GM21367 (cell line): ENCODE data around the gene BRIP1.
"Not testable (repeated sequence)": the region's sequence is repeated elsewhere in the genome, so short reads cannot be mapped to it uniquely, and the experiment has no call there.

Experiments used
- ATAC-seq: cut with Tn5 transposase; IDR thresholded peaks from one replicate; pipeline ENCODE4 v1.9.1; 2021; ENCODE audit not compliant: unreplicated experiment

The BRIP1 gene

DNA sequence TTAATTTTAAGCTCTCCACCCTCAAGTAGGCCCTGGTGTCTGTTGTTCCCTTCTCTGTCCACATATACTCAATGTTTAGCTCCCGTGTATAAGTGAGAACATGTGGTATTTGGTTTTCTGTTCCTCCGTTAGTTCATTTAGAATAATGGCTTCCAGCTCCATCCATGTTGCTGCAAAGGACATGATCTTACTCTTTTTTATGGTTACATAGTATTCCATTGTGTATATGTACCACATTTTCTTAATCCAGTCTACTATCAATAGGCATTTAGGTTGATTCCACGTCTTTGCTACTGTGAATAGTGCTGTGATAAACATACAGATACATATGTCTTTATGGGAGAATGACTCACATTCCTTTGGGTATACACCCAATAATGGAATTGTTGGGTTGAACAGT lies 160.9 kb downstream of the BRIP1 start:
- ATAC-seq: no peak

DNA sequence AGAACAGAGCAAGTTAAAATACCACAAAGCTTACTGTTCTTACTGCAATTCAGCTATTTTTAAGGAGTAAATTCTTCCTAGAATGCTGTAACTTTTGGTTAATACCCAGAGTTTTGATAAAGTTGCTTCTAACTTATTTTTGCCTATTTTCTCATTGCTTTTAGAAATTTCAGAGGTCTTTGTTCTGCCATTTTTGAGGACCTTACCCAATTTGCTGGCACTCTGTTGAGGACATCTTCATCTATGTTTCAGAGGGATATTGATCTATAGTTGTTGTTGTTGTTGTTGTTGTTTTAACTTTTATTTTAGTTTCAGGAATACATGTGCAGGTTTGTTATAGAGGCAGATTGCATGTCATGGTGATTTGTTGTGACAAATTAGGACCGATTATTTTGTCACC lies 161.3 kb downstream of the BRIP1 start:
- no peak for ATAC-seq

DNA sequence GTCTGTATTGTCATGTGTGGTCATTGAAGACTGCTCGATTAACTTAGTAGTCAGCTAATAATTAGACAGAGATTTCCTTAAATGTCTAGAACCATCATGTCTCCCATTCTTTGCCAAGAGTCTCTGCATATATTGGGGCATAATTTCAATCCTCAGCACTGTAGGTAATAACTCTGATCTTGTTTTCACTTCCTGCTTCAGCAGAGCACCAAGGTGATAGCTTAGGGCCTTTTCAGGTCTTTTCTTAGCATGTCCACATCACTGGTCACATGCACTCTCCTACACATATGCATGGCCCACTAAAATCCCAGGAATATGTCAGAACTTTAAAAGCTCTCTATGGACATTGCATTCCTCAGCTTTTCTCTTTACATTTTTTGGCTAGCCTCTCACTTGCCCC lies 162.0 kb downstream of the BRIP1 start:
- ATAC-seq: no peak

DNA sequence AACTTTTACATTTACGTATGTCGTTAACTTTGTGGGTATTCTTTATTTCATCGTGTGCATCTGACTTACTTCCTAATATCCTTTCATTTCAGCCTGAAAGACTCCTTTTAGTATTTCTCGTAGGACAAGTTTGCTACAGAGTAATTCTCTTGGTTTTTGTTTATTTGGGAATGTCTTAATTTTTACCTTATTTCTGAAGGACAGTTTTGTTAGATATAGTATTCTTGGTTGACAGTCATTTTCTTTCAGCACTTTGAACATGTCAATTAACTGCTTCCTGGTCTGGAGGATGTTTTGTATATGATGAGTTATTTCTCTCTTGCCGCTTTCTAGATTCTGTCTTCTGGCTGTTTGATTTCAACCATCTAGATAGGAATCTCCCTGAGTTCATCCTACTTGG lies 163.1 kb downstream of the BRIP1 start:
- ATAC-seq: no peak

DNA sequence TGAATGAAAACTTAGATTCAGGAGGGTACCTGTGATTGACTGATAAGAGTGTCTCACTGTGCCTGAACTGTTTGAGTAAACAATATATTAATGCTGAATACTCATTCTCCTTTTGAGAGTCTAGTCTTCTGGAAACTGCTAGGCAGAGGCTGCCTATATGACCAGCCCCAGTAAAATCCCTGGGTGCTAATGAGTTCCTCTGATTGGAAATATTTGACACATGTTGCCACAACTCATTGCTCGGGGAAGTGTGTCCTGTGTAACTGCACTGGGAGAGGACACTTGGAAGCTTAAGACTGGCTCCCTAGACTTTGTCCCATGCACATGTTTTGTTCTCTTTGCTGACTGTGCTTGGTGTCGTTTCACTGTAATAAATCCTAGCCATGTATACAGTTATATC lies 163.6 kb downstream of the BRIP1 start:
- no peak for ATAC-seq

DNA sequence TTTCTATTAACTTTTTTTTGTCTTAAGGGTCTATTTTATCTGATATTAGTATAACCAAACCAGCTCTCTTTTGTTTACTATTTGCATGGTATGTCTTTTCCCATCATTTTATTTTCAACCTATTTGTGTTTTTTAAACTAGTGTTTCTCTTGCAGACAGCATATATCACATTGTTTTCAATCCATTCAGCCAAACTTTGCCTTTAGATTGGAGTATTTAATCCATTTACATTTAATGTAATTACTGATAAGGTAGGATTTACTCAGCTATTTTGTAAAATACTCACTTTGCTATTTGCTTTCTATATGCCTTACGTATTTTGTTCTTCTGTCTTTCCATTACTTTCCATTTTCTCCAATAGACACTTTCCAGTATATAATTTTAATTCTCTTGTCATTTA lies 164.3 kb downstream of the BRIP1 start:
- ATAC-seq: no peak

DNA sequence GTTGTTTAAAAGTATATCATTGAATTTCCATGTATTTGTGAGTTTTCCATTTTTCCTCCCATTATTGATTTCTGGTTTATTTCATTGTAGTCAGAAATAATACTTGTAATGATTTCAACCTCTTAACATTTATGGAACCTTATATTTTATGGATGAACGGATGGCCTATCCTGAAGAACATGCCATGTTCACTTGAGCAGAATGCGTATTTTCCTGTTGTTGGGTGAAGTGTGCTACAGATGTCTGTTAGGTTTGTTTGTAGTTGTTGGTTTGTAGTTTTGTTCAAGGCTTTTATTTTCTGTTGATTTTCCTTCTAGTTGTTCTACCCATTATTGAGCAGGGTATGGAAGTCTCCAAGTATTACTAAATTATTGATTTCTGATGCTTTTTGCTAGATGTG lies 165.1 kb downstream of the BRIP1 start:
- ATAC-seq: no peak

DNA sequence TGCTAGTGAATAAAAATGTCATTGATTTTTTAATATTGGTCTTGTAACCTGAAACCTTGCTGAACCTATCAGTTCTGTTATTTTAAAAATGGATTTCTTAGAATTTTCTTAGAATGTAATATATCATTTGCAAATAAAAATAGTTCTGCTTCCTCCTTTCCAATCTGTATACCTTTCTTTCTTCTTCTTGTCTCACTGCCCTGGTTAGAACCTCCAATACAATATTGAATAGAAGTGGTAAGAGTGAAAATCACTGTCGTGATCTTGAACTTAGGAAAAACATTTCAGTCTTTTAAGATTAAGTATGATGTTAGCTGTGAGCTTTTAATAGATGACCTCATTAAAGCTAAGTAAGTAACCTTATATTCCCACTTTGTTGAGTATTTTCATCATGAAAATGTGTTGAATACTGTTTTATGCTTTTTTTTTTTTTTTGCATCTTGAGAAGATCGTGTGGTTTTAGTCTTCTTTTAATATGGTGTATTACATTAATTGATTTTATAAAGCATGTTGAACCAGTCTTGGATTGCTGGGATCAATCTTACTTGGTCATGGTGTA lies 167.5 kb downstream of the BRIP1 start:
- no peak for ATAC-seq

DNA sequence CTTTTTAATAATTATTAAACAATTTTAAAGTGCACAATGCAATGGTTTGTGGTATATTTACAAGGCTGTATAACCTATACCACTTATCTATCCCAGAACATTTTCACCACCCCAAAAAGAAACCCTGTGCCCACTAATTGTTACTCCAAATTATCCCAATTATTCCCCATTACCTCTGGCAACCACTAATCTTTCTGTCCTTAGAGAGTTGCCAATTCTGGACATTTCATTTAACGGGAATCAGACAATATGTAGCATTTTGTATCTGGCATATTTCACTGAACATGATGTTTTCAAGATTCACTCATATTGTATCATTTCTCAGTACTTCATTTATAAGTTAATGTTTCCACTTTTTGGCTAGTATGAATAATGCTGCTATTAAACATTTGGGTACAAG lies 169.2 kb downstream of the BRIP1 start:
- ATAC-seq: no peak

DNA sequence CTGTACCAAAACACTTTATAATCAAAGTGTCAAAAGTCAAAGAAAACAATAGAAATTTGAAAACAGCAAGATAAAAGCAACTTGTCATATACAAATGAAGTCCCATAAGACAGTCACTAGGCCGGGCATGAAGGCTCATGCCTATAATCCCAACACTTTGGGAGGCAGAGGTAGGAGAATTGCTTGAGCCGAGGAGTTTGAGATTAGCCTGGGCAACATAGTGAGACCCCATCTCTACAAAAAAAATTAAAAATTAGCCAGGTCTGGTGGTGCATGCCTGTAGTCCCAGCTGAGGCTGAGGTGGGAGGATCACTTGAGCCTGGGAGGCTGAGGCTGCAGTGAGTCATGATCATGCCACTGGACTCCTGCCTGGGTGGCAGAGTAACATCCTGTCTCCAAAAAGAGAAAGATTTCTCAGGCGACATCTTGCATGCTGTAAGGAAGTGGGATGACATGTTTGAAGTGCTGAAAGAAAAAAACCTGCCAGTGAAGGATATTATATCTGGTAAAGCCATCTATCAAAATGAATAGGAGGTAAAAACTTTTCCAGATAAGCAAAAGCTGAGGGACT lies 173.6 kb downstream of the BRIP1 start:
- ATAC-seq: no peak

DNA sequence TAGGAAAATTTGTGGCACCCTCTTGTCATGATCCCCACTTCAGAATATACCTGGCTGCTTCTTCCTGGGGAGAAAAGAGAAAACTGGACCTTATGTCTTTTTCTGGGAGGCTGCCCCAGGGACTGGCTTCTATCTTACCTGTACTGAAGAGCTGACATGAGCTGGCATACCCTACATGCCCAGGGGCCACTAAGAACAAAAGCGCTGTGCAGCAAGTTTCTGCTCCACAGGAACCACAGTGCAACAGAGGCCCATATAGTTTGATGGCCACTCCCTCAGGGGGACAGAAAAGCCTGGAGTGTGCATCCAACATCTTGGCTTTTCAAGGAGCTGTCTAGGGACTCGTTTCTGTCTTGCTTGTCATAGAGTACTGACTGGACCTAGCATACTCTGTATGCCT lies 175.6 kb downstream of the BRIP1 start:
- ATAC-seq: no peak

DNA sequence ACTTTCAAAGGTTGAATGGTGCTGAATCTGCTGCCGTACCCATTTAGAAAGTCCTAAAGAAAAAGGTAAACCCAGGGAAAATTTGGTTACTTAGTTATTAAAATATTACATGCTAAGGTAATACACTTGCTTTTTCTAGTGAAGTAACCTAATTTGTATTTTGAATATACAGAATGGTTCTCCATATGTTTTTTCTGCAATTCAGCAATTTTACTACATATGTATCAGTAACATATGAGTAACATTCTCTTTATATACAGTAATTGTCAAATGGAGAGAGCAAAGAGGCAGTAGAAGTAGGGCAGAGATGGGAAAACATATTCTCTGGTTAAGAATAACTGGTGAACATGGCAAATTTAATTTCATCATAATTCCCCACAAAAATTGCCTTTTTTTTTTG lies 177.2 kb downstream of the BRIP1 start:
- no peak for ATAC-seq

DNA sequence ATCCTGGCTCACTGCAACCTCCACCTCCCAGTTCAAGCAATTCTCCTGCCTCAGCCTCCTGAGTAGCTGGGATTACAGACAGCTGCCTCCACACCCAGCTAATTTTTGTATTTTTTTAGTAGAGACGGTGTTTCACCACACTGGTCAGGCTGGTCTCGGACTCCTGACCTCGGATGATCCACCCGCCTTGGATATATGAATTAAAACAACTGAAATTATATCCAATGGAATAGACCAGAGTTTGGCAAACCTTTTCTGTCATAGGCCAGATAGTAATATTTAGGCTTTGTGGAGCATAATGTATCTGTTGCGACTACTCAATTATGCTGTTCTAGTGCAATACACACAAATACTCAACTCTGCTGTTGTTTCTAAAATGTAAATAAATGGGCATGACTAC lies 178.5 kb downstream of the BRIP1 start:
- ATAC-seq: no peak

DNA sequence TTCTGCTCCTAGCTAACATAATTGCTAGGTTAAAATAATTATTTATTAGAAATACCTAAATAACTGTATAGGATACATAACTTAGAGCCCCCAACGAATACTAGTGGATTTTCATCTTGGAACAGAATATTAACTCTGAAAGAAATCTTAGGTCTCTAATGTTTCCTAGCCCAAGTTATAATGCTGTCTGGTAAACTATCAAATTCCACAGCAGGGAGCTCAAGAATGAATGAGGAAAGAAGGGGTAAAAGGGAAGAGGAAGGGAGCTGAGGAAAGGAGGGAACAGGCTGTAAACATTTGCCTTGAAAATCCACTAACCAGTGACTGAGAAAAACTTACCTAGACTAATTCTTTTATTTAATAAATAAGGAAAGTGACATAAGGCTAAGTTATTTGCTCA lies 179.2 kb downstream of the BRIP1 start:
- ATAC-seq: no peak

DNA sequence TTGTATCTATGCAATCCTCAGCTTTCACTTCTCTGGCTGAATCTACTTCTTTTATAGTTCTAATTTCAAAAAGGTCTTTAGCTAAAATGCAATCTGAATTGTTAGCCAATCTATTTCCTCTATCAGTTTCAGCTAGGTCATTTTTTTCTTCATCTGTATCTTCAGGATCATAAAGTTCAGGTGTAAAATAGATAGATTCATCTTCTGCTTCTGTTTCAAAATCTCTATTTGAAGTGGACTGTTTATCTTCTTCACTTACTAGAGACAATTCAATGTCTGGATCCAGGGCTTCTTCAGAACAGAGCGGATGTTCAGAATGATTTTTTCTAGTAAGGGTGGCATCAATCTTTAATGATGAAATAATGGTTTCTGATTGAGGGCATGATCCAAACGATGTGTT lies 179.9 kb downstream of the BRIP1 start:
- no peak for ATAC-seq

DNA sequence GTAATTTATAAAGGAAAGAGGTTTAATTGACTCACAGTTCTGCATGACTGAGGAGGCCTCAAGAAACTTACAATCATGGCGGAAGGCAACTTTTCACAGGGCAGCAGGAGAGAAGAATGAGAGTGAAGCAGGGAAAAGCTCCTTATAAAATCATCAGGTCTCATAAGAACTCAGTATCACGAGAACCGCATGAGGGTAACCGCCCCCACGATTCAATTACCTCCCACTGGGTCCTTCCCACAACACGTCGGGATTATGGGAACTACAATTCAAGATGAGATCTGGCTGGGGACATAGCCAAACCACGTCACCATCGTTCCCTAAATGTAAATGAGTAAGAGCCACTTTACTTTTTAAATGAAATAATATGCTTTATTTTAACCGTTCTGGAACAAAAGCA lies 182.4 kb downstream of the BRIP1 start:
- no peak for ATAC-seq

DNA sequence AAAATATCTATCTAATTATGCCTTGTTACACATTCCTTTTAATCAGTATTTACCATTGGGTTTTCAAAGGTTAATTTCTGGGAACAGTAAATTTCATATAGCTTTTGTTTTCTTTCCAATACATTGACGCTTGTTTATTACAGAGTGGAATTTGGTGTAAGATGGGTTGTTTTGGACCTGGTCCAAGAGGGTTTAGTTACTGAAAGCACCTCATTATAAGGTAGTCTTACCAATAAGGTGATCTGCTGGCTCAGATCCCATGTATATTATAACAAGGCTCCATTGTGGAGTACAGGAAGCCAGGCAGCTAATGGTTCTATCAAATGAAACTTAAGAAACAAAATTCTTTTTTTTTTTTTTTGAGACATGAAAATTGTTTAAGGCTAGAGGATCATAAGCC lies 185.0 kb downstream of the BRIP1 start:
- ATAC-seq: no peak

DNA sequence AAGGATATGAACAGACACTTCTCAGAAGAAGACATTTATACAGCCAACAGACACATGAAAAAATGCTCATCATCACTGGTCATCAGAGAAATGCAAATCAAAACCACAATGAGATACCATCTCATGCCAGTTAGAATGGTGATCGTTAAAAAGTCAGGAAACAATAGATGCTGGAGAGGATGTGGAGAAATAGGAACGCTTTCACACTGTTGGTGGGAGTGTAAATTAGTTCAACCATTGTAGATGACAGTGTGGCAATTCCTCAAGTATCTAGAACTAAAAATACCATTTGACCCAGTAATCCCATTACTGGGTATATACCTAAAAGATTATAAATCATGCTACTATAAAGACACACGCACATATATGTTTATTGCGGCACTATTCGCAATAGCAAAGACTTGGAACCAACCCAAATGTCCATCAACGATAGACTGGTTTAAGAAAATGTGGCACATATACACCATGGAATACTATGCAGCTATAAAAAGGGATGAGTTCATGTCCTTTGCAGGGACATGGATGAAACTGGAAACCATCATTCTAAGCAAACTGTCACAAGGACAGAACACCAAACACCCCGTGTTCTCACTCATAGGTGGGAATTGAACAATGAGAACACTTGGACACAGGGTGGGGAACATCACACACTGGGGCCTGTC lies 186.0 kb downstream of the BRIP1 start:
- not testable (repeated sequence) for ATAC-seq

DNA sequence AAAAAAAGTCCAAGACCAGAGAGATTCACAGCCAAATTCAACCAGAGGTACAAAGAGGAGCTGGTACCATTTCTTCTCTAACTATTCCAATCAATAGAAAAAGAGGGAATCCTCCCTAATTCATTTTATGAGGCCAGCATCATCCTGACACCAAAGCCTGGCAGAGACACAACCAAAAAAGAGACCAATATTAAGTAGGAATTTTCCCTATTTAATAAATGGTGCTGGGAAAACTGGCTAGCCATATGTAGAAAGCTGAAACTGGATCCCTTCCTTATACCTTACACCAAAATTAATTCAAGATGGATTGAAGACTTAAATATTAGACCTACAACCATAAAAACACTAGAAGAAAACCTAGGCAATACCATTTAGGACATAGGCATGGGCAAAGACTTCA lies 186.8 kb downstream of the BRIP1 start:
- ATAC-seq: not testable (repeated sequence)

DNA sequence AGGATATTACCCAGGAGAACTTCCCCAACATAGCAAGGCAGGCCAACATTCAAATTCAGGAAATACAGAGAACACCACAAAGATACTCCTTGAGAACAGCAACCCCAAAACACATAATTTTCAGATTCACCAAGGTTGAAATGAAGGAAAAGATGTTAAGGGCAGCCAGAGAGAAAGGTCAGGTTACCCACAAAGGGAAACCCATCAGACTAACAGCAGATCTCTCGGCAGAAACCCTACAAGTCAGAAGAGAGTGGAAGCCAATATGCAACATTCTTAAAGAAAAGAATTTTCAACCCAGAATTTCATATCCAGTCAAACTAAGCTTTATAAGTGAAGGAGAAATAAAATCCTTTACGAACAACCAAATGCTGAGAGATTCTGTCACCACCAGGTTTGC lies 188.7 kb downstream of the BRIP1 start:
- ATAC-seq: not testable (repeated sequence)

DNA sequence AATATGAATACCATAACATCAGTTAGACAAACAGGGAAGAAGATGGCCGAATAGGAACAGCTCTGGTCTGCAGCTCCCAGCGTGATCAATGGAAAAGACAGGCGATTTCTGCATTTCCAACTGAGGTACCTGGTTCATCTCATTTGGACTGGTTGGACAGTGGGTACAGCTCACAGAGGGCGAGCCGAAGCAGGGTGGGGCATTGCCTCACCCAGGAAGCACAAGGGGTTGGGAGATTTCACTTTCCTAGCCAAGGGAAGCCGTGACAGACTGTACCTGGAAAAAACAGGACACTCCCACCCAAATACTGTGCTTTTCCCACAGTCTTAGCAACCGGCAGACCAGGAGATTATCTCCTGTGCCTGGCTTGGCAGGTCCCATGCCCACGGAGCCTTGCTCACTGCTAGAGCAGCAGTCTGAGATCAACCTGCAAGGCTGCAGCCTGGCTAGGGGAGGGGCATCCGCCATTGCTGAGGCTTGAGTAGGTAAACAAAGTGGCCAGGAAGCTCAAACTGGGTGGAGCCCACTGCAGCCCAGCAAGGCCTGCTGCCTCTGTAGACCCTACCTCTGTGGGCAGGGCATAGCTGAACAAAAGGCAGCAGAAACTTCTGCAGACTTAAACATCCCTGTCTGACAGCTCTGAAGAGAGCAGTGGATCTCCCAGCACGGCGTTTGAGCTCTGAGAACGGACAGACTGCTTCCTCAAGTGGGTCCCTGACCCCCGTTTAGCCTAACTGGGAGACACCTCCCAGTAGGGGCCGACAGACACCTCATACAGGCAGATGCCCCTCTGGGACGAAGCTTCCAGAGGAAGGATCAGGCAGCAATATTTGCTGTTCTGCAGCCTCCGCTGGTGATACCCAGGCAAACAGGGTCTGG lies 190.1 kb downstream of the BRIP1 start:
- ATAC-seq: not testable (repeated sequence)

DNA sequence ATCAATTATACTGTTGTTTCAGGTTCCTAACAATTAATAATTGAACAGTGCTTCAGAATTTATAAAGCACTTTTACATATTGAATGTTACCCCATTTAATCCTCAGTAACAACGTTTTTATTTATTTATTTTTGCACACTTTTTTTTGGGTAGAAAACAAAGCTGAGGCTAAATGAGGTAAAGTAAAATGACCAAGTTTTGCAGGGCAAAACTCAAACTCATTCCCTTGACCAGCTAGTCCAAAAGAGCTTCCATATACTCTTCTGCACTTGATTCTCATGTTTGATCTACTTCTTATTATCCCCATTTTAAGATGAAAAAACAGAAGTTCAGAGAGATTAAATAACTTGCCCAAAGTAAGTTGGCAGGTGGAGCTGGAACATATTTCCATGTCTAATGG lies 191.2 kb downstream of the BRIP1 start:
- no peak for ATAC-seq
